Left forelimb (tissue), 1 donor: Measurements from ENCODE around the gene GSTO1.
"Not testable (repeated sequence)": the region's sequence is repeated elsewhere in the genome, so short reads cannot be mapped to it uniquely, and the experiment has no call there.

Experiments
- DNase-seq: peaks from one replicate; pipeline ENCODE4 v3.0.0-alpha.2; 2018; ENCODE audit warnings: low spot score

GSTO1 gene

GRCh38 chr10:104254493-104255310 lies at the start of gene GSTO1:
GSTO1 (plus strand) TSS chr10:104254892; CDS start chr10:104254929, 37 bp downstream.
- DNase-seq, result peak; percentile 78

GRCh38 chr10:104208730-104209129 lies 46.0 kb upstream of the GSTO1 start:
- DNase-seq, result no peak

DNA sequence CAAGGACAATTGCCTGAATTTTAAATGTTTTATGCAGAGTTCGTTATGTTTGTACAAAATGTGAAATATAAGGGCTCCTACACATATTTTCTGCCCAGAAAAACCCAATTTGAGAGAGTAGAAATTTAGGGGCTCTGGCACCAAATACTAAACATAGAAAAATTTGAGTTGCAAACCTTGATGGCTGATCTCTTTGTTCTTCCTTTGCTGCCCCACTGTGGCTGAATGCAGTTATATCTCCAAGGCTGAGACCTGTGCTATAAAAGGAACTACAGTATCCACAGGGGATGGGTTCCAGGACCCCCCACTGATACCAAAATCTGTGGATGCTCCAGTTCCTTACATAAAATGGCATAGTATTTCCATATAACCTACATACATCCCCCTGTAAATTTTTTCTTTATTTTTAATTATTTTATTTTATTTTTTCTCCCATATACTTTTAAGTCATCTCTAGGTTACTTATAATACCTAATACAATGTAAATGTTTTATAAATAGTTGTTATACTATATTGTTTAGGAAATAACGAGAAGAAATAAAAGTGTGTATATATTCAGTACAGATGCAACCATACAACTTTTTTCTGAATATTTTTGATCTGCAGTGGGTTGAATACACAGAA lies 45.0 kb upstream of the GSTO1 start:
- no peak for DNase-seq

- no peak for DNase-seq
Measured at GRCh38 chr10:104216631-104217030, 38.1 kb upstream of the GSTO1 start.

GRCh38 chr10:104218751-104219150 lies 35.9 kb upstream of the GSTO1 start:
- DNase-seq, result no peak

- DNase-seq, result no peak
Measured at GRCh38 chr10:104220522-104220921, 34.2 kb upstream of the GSTO1 start.

- DNase-seq, result no peak
Measured at GRCh38 chr10:104223304-104223703, 31.4 kb upstream of the GSTO1 start.

- no peak for DNase-seq
Measured at GRCh38 chr10:104230490-104230889, 24.2 kb upstream of the GSTO1 start.

DNA sequence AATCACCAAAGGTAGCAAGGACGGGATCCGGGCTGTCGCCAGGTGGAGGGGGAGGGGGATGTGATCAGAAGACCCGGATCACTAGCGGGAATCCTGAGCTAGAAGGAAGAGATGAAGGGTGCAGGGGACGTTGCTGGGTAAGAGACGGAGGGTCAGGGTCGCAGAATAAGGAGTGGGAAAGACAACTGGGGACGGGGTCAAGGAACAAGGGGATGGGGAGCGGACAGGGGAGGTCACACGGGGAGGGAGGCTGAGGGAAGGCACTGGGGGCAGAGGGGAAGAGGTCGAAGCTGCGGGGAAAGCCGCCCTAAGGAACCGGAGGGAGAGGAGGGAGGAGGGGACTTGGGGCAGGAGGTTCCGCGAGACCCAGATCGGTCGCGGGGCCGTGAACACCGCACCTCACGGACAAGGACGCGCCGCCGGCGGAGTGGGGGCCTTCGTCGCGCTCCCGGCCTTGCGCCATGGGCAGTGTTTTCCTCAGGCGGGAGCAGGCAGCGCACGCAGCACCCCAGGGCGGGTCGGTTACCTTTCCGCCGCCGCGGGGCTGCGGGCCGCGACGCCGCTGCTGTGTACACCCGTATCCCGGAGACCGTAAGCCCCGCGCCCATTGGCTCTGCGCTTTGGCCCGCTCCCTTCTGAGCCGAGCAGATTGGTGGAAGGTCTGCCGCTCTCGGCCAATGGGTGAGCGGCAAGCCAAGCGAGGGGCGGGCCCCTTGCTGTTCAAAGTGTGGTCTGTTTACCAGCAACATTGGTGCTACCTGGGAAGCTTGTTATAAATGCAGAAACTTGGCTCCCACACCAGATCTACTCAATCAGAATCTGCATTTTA lies 22.7 kb upstream of the GSTO1 start, which contains the start of gene CFAP43:
Gene CFAP43, minus strand, starts transcription at position 581 of the 829 bp plus-strand sequence. Its CDS starts 118 bp downstream, at position 463.
- peak; percentile 99 for DNase-seq

DNA sequence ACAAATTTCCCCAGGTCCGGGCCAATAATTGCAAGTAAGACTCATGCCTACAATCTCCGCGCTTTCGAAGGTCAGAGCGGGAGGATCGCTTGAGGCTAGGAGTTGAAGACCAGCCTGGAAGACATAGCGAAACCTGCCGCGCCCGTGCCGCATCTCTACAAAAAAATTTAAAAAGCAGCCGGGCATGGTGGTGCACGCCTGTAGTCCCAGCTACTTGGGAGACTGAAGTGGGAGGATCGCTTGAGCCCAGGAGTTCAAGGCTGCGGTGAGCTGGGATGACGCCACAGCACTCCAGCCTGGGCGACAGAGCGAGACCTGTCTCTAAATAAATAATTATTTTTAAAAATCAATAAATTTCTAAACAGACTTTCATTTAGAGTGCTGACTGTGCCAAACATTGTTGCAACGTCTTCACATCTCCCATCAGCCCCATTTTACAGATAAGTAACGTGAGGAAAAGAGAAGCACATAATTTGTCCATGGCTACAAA lies 22.0 kb upstream of the GSTO1 start:
- DNase-seq, result no peak

DNA sequence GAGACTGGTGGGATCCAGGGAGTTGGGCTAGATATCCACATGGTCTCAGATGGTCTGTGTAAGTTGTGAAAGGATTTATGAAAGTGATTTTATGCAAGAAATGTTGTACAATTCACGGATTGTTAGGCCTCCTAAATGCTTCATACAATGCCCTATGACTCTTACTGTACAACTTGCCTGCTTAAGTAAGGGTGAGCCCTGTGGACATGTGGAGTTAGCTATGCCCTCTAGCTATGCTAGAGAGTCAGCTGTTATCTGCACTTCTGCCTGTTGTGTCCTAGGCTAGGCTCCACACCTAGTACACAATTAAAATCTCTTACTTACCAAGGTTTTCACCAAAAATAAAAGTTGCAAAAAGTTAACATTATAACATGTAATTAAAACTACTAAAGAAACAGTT lies 20.9 kb upstream of the GSTO1 start:
- no peak for DNase-seq

DNA sequence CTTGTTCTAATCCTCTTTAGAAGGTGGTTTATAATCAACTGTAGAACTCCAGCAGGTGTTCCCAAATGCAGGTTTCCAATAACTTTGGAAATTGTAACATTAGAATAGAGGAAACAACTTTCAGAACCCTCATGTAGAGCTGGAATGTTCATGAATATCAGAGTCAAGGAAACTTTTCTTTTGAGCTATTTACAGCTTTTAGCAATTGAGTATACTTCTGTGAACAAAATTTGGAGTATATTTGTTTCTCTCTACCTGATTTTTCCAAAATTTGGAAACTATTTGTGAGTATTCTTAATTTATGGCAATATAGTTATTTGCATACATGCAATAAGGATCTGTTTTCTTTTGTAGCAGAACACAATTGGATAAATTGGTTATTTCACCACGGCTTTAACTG lies 19.8 kb upstream of the GSTO1 start:
- no peak for DNase-seq

GRCh38 chr10:104235801-104236200 lies 18.9 kb upstream of the GSTO1 start:
- DNase-seq, result no peak

DNA sequence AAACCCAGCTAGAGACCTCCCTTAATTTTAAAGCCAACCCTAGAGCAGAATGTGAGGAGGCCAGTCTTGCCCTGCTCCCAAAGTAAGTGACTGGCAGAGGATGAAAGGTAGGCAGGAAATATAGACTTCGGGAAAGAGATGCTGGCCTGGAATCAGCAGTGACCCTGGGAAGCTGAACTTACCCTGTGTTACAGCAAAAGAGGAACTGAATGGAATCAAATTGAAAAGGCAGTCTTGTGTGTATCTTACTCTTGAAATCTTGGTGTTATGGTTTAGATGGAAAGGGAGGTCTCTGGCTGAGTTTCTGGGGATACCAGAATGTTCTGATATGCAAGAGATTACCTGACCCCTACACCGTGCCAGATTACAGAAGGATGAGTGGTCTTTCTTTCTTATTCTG lies 14.6 kb upstream of the GSTO1 start:
- DNase-seq, result no peak

DNA sequence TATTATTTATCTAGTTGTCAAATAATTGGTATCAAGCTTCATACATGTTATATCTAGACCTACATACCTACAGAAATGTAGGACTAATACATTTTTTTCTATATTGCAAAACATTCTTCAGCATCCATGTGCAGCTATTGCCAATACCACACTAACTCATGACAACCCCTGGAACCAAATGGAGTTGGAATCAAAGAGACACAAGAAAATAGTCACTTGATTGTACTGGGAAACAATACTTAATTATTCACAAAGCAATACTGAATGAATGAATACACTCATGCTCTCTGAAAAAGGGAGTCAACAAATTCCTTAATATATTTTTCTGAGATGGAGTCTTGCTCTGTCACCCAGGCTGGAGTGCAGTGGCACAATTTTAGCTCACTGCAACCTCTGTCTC lies 12.1 kb upstream of the GSTO1 start:
- no peak for DNase-seq

DNA sequence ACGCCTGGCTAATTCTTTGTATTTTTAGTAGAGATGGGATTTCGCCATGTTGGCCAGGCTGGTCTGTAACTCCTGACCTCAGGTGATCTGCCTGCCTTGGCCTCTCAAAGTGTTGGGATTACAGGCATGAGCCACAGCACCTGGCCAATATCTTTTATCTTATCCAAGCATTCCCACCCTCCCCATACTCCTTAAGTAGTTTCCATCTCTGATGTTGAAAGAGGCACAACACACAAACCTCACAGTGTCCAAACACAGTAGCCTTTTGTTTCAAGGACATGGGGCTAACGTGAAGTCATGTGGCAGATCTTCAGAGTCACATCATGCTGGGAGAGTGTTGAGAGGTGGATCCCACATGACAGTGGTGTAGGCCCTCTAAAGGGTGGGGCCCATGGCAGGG lies 11.7 kb upstream of the GSTO1 start:
- not testable (repeated sequence) for DNase-seq

- DNase-seq, result no peak
Measured at GRCh38 chr10:104243512-104243911, 11.2 kb upstream of the GSTO1 start.

- no peak for DNase-seq
Measured at GRCh38 chr10:104245066-104245632, 9.5 kb upstream of the GSTO1 start.

GRCh38 chr10:104246976-104247375 lies 7.7 kb upstream of the GSTO1 start:
- DNase-seq, result no peak

DNA sequence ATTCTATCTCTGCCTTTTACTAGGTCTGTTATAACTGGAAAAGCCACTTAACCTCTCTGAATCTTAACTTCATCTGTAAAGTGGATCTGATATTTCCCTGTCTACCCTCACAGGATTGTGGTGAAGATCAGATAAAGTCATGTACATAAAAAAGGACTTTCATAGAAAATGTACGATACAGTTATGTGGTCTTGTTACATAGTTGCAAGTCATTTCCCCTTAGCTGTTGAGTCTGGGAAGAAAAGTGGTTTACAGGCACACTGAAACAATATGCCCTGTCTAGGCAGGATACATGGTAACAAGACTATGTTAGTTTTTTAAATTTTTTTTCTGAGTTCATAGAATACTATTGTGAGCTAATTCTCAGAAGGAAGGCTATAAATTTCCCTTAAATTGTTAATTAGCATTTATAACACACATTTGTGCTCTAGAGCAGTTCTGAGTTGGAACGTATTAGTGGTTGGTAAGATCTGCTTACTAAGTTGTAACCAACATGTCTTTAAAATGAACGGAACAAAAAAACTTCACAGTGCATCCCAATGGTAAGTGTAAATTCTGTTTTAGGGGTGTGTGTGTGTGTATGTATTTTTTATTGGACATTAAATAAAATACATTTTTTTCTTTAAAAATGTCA lies 7.1 kb upstream of the GSTO1 start:
- no peak for DNase-seq

- DNase-seq, result not testable (repeated sequence)
Measured at GRCh38 chr10:104248931-104249330, 5.8 kb upstream of the GSTO1 start.

DNA sequence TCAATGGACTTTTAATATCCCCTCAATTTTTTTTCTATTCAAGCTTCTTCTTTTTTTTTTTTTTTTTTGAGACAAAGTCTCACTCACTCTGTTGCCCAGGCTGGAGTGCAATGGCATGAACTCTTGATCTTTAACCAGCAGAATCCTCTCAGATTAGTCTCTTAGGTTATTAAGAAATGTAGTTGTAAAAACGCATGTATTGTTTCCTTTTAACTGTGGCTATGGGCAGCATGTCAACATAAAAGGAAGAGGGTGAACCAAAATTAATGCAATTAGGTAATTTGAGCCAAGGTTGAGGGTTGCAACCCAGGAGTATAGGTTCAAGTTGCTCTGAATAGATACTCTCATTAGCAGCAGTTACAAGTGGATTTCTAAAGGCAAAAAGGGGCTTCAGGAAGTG lies 4.3 kb upstream of the GSTO1 start:
- no peak for DNase-seq
